HG02870 (cell line): ENCODE data around the gene BLTP3A.

ENCODE experiments used
- ATAC-seq: cut with Tn5 transposase; IDR thresholded peaks from one replicate; pipeline ENCODE4 v1.9.1; 2021; ENCODE audit warnings: mild to moderate bottlenecking, moderate library complexity; ENCODE audit not compliant: unreplicated experiment

BLTP3A gene

GRCh38 chr6:34829137-34829536 lies 37.3 kb downstream of the BLTP3A start:
- ATAC-seq: no peak

- ATAC-seq: no peak
These were observed 41.1 kb downstream of the BLTP3A start for GRCh38 chr6:34832942-34833341.

GRCh38 chr6:34834789-34835518 lies 43.1 kb downstream of the BLTP3A start:
- ATAC-seq: no peak

DNA sequence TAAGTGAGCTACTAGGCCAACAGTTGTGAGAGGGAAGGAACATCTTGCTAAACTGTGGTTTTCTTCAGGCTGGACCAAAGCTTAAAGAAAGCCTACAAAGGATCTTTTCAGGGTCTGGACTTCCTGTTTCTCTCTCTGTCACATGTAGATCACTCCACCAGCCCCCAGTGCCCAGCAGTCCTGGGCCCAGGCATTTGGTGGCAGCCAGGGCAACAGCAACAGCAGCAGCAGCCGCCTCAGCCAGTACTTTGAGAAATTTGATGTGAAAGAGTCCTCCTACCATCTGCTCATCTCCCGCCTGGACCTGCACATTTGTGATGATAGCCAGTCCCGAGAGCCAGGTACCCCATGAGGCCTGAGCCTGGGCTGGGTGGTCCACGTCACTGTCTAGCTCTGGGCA lies 44.1 kb downstream of the BLTP3A start:
- ATAC-seq: no peak

DNA sequence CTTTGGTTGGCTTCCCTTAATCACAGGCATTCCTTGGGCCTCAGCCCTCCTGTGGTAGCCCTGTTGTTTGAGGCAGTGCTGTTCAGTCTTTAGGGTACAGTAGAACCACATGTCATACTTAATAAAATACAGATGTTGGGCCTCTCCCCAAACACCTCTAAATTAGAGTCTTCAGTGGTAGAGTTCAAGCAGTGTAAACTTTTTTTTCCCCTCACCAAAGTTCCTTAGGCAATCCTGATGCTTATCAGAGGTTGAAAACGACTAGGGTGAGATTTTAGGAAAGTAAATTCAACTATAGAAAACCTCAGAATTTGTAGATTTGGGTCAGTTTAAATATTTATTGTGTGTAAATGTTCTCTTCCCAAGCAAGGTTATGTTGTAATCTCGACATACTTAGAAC lies 44.6 kb downstream of the BLTP3A start:
- no peak for ATAC-seq

- no peak for ATAC-seq
These were observed 45.6 kb downstream of the BLTP3A start for GRCh38 chr6:34837528-34837927.

- ATAC-seq: no peak
These were observed 47.9 kb downstream of the BLTP3A start for GRCh38 chr6:34839666-34840352.
